WTC11 (cell line): ENCODE measurements around the gene ERF. TPM values are rescaled to one million over a fixed set of nuclear protein-coding genes. Genes with fewer than 3 reads are reported as not detected.

Experiments
- ATAC-seq: fragments of 200-7000 bp; cut with Tn5 transposase; 2 replicates; pipeline ENCODE4 v1.10.0; 2021; ENCODE audit warnings: mild to moderate bottlenecking, moderate library complexity
- CTCF ChIA-PET: fragments of 300-600 bp; sonication (Branson Sonifier 250); formaldehyde crosslinking; loops from one replicate; lab custom pipeline; 2021; ENCODE audit warnings: antibody characterized with exemption; lab: Charles Lee
- POLR2A ChIA-PET: fragments of 350-600 bp; sonication (Branson Sonifier 250); formaldehyde crosslinking; loops from one replicate; lab custom pipeline; 2021; ENCODE audit warnings: antibody characterized with exemption; lab: Charles Lee
- DNase-seq: peaks from one replicate; pipeline ENCODE4 v3.0.0; 2021; ENCODE audit warnings: low spot score
- H3K27ac Mint-ChIP-seq: 2 replicates; pipeline ENCODE4 v1.8.0; 2021; ENCODE audit warnings: mixed read lengths
- H3K27me3 Mint-ChIP-seq: 2 replicates; pipeline ENCODE4 v1.8.0; 2021; ENCODE audit warnings: low read depth, mild to moderate bottlenecking, moderate library complexity, mixed read lengths
- H3K36me3 Mint-ChIP-seq: 2 replicates; pipeline ENCODE4 v1.8.0; 2021; ENCODE audit warnings: mixed read lengths
- H3K4me1 Mint-ChIP-seq: 2 replicates; pipeline ENCODE4 v1.8.0; 2022; ENCODE audit warnings: mixed read lengths
- H3K4me3 Mint-ChIP-seq: 2 replicates; pipeline ENCODE4 v1.8.0; 2021; ENCODE audit warnings: mild to moderate bottlenecking, moderate library complexity, mixed read lengths
- H3K9me3 Mint-ChIP-seq: 2 replicates; pipeline ENCODE4 v1.8.0; 2021; ENCODE audit warnings: mixed read lengths
- CREM ChIP-seq: sonication (generic); formaldehyde crosslinking; IDR thresholded peaks from 2 replicates; pipeline ENCODE4 v1.8.1; 2022; ENCODE audit warnings: mild to moderate bottlenecking, missing genetic modification reagents, moderate library complexity
- E2F4 ChIP-seq: sonication (generic); formaldehyde crosslinking; IDR thresholded peaks from 2 replicates; pipeline ENCODE4 v1.8.1; 2022; ENCODE audit warnings: low read depth, mild to moderate bottlenecking, moderate library complexity, missing genetic modification reagents, borderline replicate concordance
- FOXK1 ChIP-seq: sonication (generic); formaldehyde crosslinking; IDR thresholded peaks from 2 replicates; pipeline ENCODE4 v1.8.0; 2022; ENCODE audit warnings: mild to moderate bottlenecking, moderate library complexity, missing genetic modification reagents
- GABPB1 ChIP-seq: sonication (generic); formaldehyde crosslinking; IDR thresholded peaks from 2 replicates; pipeline ENCODE4 v1.8.1; 2023; ENCODE audit warnings: mild to moderate bottlenecking, missing genetic modification reagents
- JUN ChIP-seq: sonication (generic); formaldehyde crosslinking; IDR thresholded peaks from 2 replicates; pipeline ENCODE4 v1.8.0; 2023; ENCODE audit warnings: mild to moderate bottlenecking, missing genetic modification reagents
- MAX ChIP-seq: sonication (generic); formaldehyde crosslinking; IDR thresholded peaks from 2 replicates; pipeline ENCODE4 v1.8.0; 2022; ENCODE audit warnings: mild to moderate bottlenecking, missing genetic modification reagents
- NR3C1 ChIP-seq: sonication (generic); formaldehyde crosslinking; conservative IDR thresholded peaks from 2 replicates; pipeline ENCODE4 v1.8.1; 2023; ENCODE audit warnings: low read depth, mild to moderate bottlenecking, missing genetic modification reagents
- SP1 ChIP-seq: sonication (generic); formaldehyde crosslinking; conservative IDR thresholded peaks from 2 replicates; pipeline ENCODE4 v1.8.1; 2022; ENCODE audit warnings: missing genetic modification reagents
- USF2 ChIP-seq: sonication (generic); formaldehyde crosslinking; IDR thresholded peaks from 2 replicates; pipeline ENCODE4 v1.8.1; 2023; ENCODE audit warnings: mild to moderate bottlenecking, missing genetic modification reagents, moderate library complexity
- ZNF121 ChIP-seq: sonication (generic); formaldehyde crosslinking; IDR thresholded peaks from 2 replicates; pipeline ENCODE4 v1.8.0; 2023; ENCODE audit warnings: missing genetic modification reagents
- ZNF232 ChIP-seq: sonication (generic); formaldehyde crosslinking; IDR thresholded peaks from 2 replicates; pipeline ENCODE4 v1.8.0; 2022; ENCODE audit warnings: mild to moderate bottlenecking, missing genetic modification reagents
- ZNF263 ChIP-seq: sonication (generic); formaldehyde crosslinking; IDR thresholded peaks from 2 replicates; pipeline ENCODE4 v1.8.1; 2022; ENCODE audit warnings: low read depth, mild to moderate bottlenecking, moderate library complexity, missing genetic modification reagents
- total RNA-seq: library from RNA; stranded (reverse); gene quantifications from 3 replicates; pipeline ENCODE4 v1.2.3, GENCODE V29; 2021
- TF ChIP-seq, protein P1 (sequence below): sonication (generic); formaldehyde crosslinking; IDR thresholded peaks from 2 replicates; pipeline ENCODE4 v1.8.0; 2022; ENCODE audit warnings: mild to moderate bottlenecking, missing genetic modification reagents
- TF ChIP-seq, protein P2 (sequence below): sonication (generic); formaldehyde crosslinking; IDR thresholded peaks from 2 replicates; pipeline ENCODE4 v1.8.1; 2023; ENCODE audit warnings: mild to moderate bottlenecking, moderate library complexity, missing genetic modification reagents
- TF ChIP-seq, protein P3 (sequence below): sonication (generic); formaldehyde crosslinking; IDR thresholded peaks from 2 replicates; pipeline ENCODE4 v1.8.1; 2022; ENCODE audit warnings: mild to moderate bottlenecking, moderate library complexity, missing genetic modification reagents

ERF gene
- total RNA-seq, 1 experiment from 2014 or later = 65.9 TPM

GRCh38 chr19:42219812-42220750, 34.8 kb downstream of the ERF start, which contains the start of gene ZNF526 (continued):
- peak; percentile 94 for TF ChIP-seq USF2 (CRISPR knock-in tag)
- TF ChIP-seq SP1 (CRISPR knock-in tag) = peak; percentile 94
- no peak for TF ChIP-seq ZNF263 (CRISPR knock-in tag)
- TF ChIP-seq GABPB1 (CRISPR knock-in tag) = peak; percentile 41; the same call in 1 of the 2 replicates
- TF ChIP-seq, protein P1, sequence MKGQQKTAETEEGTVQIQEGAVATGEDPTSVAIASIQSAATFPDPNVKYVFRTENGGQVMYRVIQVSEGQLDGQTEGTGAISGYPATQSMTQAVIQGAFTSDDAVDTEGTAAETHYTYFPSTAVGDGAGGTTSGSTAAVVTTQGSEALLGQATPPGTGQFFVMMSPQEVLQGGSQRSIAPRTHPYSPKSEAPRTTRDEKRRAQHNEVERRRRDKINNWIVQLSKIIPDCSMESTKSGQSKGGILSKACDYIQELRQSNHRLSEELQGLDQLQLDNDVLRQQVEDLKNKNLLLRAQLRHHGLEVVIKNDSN (CRISPR knock-in tag) = peak; percentile 95
- TF ChIP-seq, protein P2, sequence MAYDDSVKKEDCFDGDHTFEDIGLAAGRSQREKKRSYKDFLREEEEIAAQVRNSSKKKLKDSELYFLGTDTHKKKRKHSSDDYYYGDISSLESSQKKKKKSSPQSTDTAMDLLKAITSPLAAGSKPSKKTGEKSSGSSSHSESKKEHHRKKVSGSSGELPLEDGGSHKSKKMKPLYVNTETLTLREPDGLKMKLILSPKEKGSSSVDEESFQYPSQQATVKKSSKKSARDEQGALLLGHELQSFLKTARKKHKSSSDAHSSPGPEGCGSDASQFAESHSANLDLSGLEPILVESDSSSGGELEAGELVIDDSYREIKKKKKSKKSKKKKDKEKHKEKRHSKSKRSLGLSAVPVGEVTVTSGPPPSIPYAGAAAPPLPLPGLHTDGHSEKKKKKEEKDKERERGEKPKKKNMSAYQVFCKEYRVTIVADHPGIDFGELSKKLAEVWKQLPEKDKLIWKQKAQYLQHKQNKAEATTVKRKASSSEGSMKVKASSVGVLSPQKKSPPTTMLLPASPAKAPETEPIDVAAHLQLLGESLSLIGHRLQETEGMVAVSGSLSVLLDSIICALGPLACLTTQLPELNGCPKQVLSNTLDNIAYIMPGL (CRISPR knock-in tag) = 0 out of 2 replicates have a peak, but pooled peaks have one; percentile 18
- TF ChIP-seq, protein P3, sequence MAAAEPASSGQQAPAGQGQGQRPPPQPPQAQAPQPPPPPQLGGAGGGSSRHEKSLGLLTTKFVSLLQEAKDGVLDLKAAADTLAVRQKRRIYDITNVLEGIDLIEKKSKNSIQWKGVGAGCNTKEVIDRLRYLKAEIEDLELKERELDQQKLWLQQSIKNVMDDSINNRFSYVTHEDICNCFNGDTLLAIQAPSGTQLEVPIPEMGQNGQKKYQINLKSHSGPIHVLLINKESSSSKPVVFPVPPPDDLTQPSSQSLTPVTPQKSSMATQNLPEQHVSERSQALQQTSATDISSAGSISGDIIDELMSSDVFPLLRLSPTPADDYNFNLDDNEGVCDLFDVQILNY (CRISPR knock-in tag) = no peak
- peak; percentile 88 for TF ChIP-seq FOXK1 (CRISPR knock-in tag)

DNA sequence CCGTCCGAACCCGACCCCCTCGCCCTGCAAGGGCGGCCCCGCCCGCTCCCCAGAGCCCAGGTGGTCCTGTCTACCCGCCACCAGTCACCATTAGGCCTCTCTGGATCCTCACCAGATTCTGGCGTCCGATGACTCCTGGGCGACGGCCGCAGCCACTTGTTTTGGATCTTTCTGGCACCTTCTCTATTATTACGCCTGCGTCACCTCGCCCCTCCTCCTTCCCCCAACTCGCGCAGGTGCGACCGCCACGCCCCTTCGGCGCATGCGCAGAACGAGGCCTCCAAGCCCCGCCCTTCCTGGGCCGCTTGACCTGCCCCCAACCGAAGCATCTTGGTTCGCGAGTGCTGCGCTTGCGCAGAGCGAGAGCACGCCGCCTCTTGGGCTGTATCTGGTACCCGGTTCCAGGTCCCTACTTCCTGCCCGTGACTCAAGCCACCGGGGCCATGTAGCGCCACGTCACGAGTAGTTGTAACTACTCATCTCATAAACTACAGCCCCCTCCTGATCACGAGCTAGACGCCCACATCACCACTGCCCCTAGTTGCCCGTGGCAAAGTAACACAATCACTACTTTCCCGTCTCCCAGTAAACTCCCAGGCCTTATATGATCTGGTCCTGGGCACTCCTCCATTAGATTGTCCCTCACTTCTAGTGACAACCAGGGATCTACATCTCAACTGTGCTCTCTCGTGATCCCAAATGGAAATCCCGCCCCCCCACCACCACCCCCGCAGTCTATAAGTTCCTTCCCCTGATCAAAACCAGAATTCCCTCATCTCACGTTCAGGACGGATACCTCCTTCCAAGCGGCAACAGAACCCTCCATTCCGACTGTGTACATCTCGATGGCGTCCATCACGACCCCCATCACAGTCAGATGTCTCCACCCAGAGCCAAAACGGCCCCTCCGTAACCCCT, 37.1 kb downstream of the ERF start, which contains the start of gene DEDD2:
DEDD2 (minus strand) TSS at position 158 of the 918 bp plus-strand sequence. CDS start 670 bp downstream, outside the sequence.
- DNase-seq (peak; percentile 99), ATAC-seq (peak; percentile 64)
- CTCF ChIA-PET = interaction anchor here (0.9 to 1.2 kb wide), 7 partner anchors 12 to 189 kb away, joined by 3 to 6 read pairs (median 3); no protein-coding TSS in a partner anchor
- POLR2A ChIA-PET = interaction anchor here (0.7 to 1.1 kb wide), 2 partner anchors 82 to 83 kb away, joined by 3 read pairs; no protein-coding TSS in a partner anchor
- H3K36me3 Mint-ChIP-seq = peaks cover 36% of the 10 kb centered on the region
- H3K4me1 Mint-ChIP-seq = peaks cover 40% of the 10 kb centered on the region
- TF ChIP-seq NR3C1 (CRISPR knock-in tag) = no peak
- peak; percentile 54; the same call in 1 of the 2 replicates for TF ChIP-seq MAX (CRISPR knock-in tag)
- TF ChIP-seq ZNF232 (CRISPR knock-in tag) = peak; percentile 48; the same call in 1 of the 2 replicates
- 0 out of 2 replicates have a peak, but pooled peaks have one; percentile 42 for TF ChIP-seq CREM (CRISPR knock-in tag)
- TF ChIP-seq JUN (CRISPR knock-in tag) = 0 out of 2 replicates have a peak, but pooled peaks have one; percentile 32
- peak; percentile 85; the same call in 1 of the 2 replicates for TF ChIP-seq ZNF121
- TF ChIP-seq SP1 (CRISPR knock-in tag) = 0 out of 2 replicates have a peak, but pooled peaks have one; percentile 62
- no peak for TF ChIP-seq E2F4 (CRISPR knock-in tag)
- no peaks in the 10 kb centered on the region; the same call in 1 of the 2 replicates for H3K27me3 Mint-ChIP-seq
- H3K9me3 Mint-ChIP-seq = no peaks in the 10 kb centered on the region
- peak within 1 kb of the TSS; percentile 97 for H3K4me3 Mint-ChIP-seq
- peak within 1 kb of the TSS; percentile 96 for H3K27ac Mint-ChIP-seq
